Memory B cell (primary cell): ENCODE results near the gene TRPM7.

Source experiments
- ATAC-seq: fragments of 150-1000 bp; cut with Tn5 transposase; 2 replicates; pipeline ENCODE4 v1.10.0; 2021; ENCODE audit warnings: low read depth, mild to moderate bottlenecking, moderate library complexity
- DNase-seq, 2 donors: peaks; one replicate each; pipeline ENCODE4 v3.0.0; 2022; ENCODE audit warnings: low spot score in 2 of 2
- H3K27ac Mint-ChIP-seq: one replicate; pipeline ENCODE4 v1.8.0; 2022; ENCODE audit warnings: mild to moderate bottlenecking, moderate library complexity, mixed read lengths
- H3K27me3 Mint-ChIP-seq: one replicate; pipeline ENCODE4 v1.8.0; 2022; ENCODE audit warnings: mixed read lengths
- H3K36me3 Mint-ChIP-seq: one replicate; pipeline ENCODE4 v1.8.0; 2022; ENCODE audit warnings: mild to moderate bottlenecking, mixed read lengths
- H3K4me1 Mint-ChIP-seq: one replicate; pipeline ENCODE4 v1.8.0; 2022; ENCODE audit warnings: mixed read lengths
- H3K4me3 Mint-ChIP-seq: one replicate; pipeline ENCODE4 v1.8.0; 2022; ENCODE audit warnings: mild to moderate bottlenecking, moderate library complexity, mixed read lengths
- H3K9me3 Mint-ChIP-seq: one replicate; pipeline ENCODE4 v1.8.0; 2022; ENCODE audit warnings: mixed read lengths

TRPM7 gene

DNA sequence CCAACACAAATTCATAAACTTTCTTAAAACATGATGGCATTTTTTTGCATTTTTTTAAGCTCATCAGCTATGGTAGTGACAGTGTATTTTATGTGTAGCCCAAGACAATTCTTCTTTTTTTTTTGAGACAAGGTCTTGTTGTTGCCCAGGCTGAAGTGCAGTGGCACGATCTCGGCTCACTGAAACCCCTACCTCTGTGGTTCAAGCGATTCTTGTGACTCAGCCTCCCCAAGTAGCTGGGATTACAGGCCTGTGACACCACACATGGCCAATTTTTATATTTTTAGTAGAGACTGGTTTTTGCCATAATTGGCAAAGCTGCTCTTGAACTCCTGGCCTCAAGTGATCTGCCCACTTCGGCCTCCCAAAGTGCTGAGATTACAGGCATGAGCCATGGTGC is 122.8 kb downstream of the TRPM7 start:
- peaks cover 2% of the 10 kb centered on the region for H3K4me1 Mint-ChIP-seq
- H3K27ac Mint-ChIP-seq, result no peak overlapping the region
- H3K36me3 Mint-ChIP-seq, result peaks cover 21% of the 10 kb centered on the region
- ATAC-seq (no peak), DNase-seq (no peak)
- H3K9me3 Mint-ChIP-seq, result no peaks in the 10 kb centered on the region
- H3K4me3 Mint-ChIP-seq, result no peak overlapping the region
- H3K27me3 Mint-ChIP-seq, result no peaks in the 10 kb centered on the region

- no peak for ATAC-seq
- H3K27ac Mint-ChIP-seq, result peak overlapping the region; percentile 45
- peaks cover 2% of the 10 kb centered on the region for H3K4me1 Mint-ChIP-seq
- H3K4me3 Mint-ChIP-seq, result no peak overlapping the region
- no peaks in the 10 kb centered on the region for H3K9me3 Mint-ChIP-seq
- H3K36me3 Mint-ChIP-seq, result peaks cover 19% of the 10 kb centered on the region
- no peaks in the 10 kb centered on the region for H3K27me3 Mint-ChIP-seq
- DNase-seq, result no peak
These were observed 123.6 kb downstream of the TRPM7 start for GRCh38 chr15:50562735-50563640.

- peaks cover 12% of the 10 kb centered on the region for H3K36me3 Mint-ChIP-seq
- no peaks in the 10 kb centered on the region for H3K27me3 Mint-ChIP-seq
- no peaks in the 10 kb centered on the region for H3K9me3 Mint-ChIP-seq
- DNase-seq (no peak), ATAC-seq (no peak)
- no peak overlapping the region for H3K4me3 Mint-ChIP-seq
- peaks cover 2% of the 10 kb centered on the region for H3K4me1 Mint-ChIP-seq
- no peak overlapping the region for H3K27ac Mint-ChIP-seq
These were observed 128.6 kb downstream of the TRPM7 start for GRCh38 chr15:50558012-50558411.

DNA sequence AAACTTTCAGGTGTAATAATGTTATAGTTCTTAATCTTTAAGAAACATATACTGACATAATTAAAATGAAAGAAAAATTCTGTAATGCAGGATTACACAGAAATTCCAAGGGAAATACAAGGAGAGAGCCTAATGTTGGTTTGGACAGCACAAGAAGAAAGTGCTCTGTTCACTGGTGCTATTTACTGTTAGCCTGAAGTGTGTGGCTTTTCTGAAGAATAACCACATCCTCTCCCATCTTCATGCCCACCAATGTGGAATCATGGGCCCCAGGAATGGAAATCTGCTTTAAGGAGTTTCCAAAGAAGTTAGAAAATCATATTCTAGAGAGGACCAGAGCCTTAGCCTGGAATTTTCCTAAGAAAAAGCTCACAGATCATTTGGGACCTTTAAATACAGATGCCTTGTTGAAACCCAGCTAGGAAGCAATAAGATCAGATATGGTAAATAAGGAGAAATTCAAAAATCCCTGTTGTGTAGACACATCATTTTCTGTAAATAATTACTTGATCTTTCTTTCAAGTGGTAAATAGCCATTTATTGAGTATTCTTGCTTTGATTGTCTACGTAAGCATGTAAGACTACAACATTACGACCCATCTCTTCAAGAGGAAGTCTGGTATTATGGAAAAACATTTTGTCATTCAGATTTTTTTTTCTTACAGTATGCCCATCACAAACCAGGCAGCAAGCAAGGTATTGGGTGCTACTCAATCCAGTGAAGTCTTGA is 129.8 kb downstream of the TRPM7 start:
- H3K27ac Mint-ChIP-seq, result no peak overlapping the region

GRCh38 chr15:50552238-50552637 is 134.4 kb downstream of the TRPM7 start:
- Mint-ChIP-seq H3K4me1 (peaks cover 2% of the 10 kb centered on the region), H3K27ac (no peak overlapping the region), H3K27me3 (no peaks in the 10 kb centered on the region), H3K4me3 (no peak overlapping the region), H3K9me3 (no peaks in the 10 kb centered on the region), H3K36me3 (no peaks in the 10 kb centered on the region)
- no peak for DNase-seq
- ATAC-seq, result no peak

More for the DNA sequence above, 129.8 kb downstream of the TRPM7 start:
- no peaks in the 10 kb centered on the region for H3K27me3 Mint-ChIP-seq
- DNase-seq (no peak), ATAC-seq (no peak)
- H3K9me3 Mint-ChIP-seq, result no peaks in the 10 kb centered on the region
- H3K4me3 Mint-ChIP-seq, result no peak overlapping the region
- H3K36me3 Mint-ChIP-seq, result peaks cover 5% of the 10 kb centered on the region
- H3K4me1 Mint-ChIP-seq, result peaks cover 2% of the 10 kb centered on the region

- Mint-ChIP-seq H3K36me3 (no peaks in the 10 kb centered on the region), H3K4me1 (peaks cover 2% of the 10 kb centered on the region), H3K9me3 (no peaks in the 10 kb centered on the region), H3K27ac (no peak overlapping the region), H3K27me3 (peaks cover 2% of the 10 kb centered on the region), H3K4me3 (no peak overlapping the region)
- no peak for ATAC-seq
- no peak for DNase-seq
These were observed 137.3 kb downstream of the TRPM7 start for GRCh38 chr15:50549326-50549725.

DNA sequence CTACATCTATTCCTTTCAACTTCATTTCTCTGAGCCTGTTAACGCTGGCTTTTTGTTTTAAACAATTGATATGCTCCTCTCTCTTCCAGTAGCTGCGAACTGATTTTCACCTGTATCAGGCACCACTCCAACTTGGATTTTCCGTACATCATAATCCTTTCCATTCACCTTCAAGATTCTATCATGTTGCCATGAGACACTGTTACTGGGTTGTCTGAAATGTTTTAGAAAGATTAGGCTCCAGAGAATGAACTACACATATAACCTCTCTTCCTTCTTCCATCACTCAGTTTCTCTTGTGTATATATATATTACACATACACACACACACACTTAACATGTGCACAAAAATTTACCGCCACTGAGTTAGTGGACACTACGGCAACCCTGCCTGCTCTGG is 140.0 kb downstream of the TRPM7 start, which contains the start of gene USP50:
Gene USP50, minus strand, starts transcription at position 101 of the 400 bp plus-strand sequence. CDS start 141 bp downstream, outside the sequence.
- DNase-seq (no peak), ATAC-seq (no peak)
- H3K4me1 Mint-ChIP-seq, result peaks cover under 1% of the 10 kb centered on the region
- no peaks in the 10 kb centered on the region for H3K9me3 Mint-ChIP-seq
- H3K27ac Mint-ChIP-seq, result no peak within 1 kb of the TSS
- H3K27me3 Mint-ChIP-seq, result peaks cover 2% of the 10 kb centered on the region
- no peak within 1 kb of the TSS for H3K4me3 Mint-ChIP-seq
- no peaks in the 10 kb centered on the region for H3K36me3 Mint-ChIP-seq

DNA sequence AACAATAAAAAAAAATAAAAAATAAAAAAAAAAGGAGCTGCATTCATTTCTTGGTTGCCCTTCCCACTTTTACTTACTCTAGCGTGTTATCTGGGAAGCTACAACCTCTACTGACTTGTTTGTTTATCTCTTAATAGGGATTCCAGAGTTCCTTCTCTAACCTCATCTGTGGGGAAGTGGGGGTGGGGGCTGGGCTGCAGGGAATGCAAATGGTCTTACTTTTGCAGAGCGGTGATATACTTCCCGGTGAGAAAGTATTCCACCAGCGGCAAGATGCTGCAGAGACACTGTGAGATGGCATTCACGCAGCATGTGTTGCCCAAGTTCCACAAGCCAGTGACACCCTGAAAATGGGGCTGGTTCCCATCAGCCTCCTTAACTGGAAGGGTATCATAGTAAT is 142.2 kb downstream of the TRPM7 start:
- no peak for DNase-seq

GRCh38 chr15:50543556-50543955 is 143.0 kb downstream of the TRPM7 start:
- H3K36me3 Mint-ChIP-seq, result no peaks in the 10 kb centered on the region
- no peaks in the 10 kb centered on the region for H3K4me1 Mint-ChIP-seq
- ATAC-seq (no peak), DNase-seq (no peak)
- no peak overlapping the region for H3K4me3 Mint-ChIP-seq
- H3K9me3 Mint-ChIP-seq, result no peaks in the 10 kb centered on the region
- H3K27ac Mint-ChIP-seq, result no peak overlapping the region
- peaks cover 2% of the 10 kb centered on the region for H3K27me3 Mint-ChIP-seq

More for the DNA sequence above, 142.2 kb downstream of the TRPM7 start:
- no peaks in the 10 kb centered on the region for H3K4me1 Mint-ChIP-seq
- no peaks in the 10 kb centered on the region for H3K9me3 Mint-ChIP-seq
- H3K4me3 Mint-ChIP-seq, result no peak overlapping the region
- peaks cover 2% of the 10 kb centered on the region for H3K27me3 Mint-ChIP-seq
- H3K27ac Mint-ChIP-seq, result no peak overlapping the region
- H3K36me3 Mint-ChIP-seq, result no peaks in the 10 kb centered on the region
- no peak for ATAC-seq

DNA sequence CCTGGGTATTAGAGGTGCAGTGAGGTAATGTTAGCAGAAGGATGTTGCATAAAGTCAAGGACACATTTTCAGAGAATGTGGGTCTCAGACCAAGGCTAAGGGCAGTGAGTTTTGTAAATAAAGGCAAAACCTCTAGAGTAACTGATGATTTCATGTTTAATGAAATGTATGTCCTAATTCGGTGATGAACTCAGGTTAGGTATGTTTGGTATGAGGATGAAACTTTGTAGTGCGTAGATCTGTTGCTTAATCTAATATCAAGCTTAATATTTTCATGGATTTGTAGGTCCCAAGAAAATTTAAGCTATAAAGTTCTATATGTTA is 143.7 kb downstream of the TRPM7 start:
- Mint-ChIP-seq H3K36me3 (no peaks in the 10 kb centered on the region), H3K9me3 (no peaks in the 10 kb centered on the region), H3K27ac (no peak overlapping the region), H3K4me3 (no peak overlapping the region), H3K4me1 (no peaks in the 10 kb centered on the region), H3K27me3 (peaks cover 3% of the 10 kb centered on the region)
- ATAC-seq (no peak), DNase-seq (no peak)

- Mint-ChIP-seq H3K4me1 (no peaks in the 10 kb centered on the region), H3K27me3 (no peaks in the 10 kb centered on the region), H3K9me3 (peaks cover 3% of the 10 kb centered on the region), H3K4me3 (no peak overlapping the region), H3K27ac (no peak overlapping the region), H3K36me3 (peaks cover 6% of the 10 kb centered on the region)
- DNase-seq (no peak), ATAC-seq (no peak)
These were observed 154.8 kb downstream of the TRPM7 start for GRCh38 chr15:50531766-50532165.

DNA sequence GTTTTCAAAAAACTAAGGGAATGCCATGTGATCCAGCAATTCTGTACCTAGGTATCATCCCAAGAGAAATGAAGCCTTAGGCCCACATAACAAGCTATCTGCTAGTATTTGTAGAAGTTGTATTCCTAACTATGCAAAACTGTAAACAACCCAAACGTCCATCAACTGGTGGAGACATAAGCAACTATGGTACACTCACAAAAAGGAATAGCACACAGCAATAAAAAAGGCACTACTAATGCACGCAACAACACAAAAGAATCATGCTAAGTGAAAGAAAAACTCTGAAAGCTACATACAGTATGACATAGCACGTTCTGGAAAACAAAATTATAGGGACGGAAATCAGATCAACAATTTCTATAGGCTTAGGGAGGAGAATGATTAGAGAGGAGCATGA is 155.4 kb downstream of the TRPM7 start:
- Mint-ChIP-seq H3K27ac (no peak overlapping the region), H3K27me3 (no peaks in the 10 kb centered on the region), H3K9me3 (peaks cover 3% of the 10 kb centered on the region), H3K4me1 (no peaks in the 10 kb centered on the region), H3K36me3 (peaks cover 6% of the 10 kb centered on the region), H3K4me3 (no peak overlapping the region)
- no peak for ATAC-seq
- DNase-seq, result no peak

GRCh38 chr15:50523851-50524251 is 162.7 kb downstream of the TRPM7 start:
- DNase-seq (no peak), ATAC-seq (no peak)
- Mint-ChIP-seq H3K9me3 (peaks cover 2% of the 10 kb centered on the region), H3K27ac (no peak overlapping the region), H3K4me3 (no peak overlapping the region), H3K27me3 (no peaks in the 10 kb centered on the region), H3K36me3 (no peaks in the 10 kb centered on the region), H3K4me1 (no peaks in the 10 kb centered on the region)

GRCh38 chr15:50519740-50520425 is 166.7 kb downstream of the TRPM7 start:
- peaks cover 1% of the 10 kb centered on the region for H3K36me3 Mint-ChIP-seq
- no peak overlapping the region for H3K27ac Mint-ChIP-seq
- H3K9me3 Mint-ChIP-seq, result peaks cover 4% of the 10 kb centered on the region
- H3K27me3 Mint-ChIP-seq, result no peaks in the 10 kb centered on the region
- DNase-seq (no peak), ATAC-seq (no peak)
- no peak overlapping the region for H3K4me3 Mint-ChIP-seq
- H3K4me1 Mint-ChIP-seq, result no peaks in the 10 kb centered on the region
